HL-60 (cell line): ENCODE measurements around the gene SLC25A2.

Experiments
- GABPA ChIP-seq: IDR thresholded peaks from 2 replicates; pipeline ENCODE4 v1.6.1; 2012; ENCODE audit warnings: low read depth
- POLR2AphosphoS5 ChIP-seq: IDR thresholded peaks from 2 replicates; pipeline ENCODE4 v1.6.1; 2012; ENCODE audit warnings: low read depth
- SPI1 ChIP-seq: IDR thresholded peaks from 2 replicates; pipeline ENCODE4 v1.6.1; 2012; ENCODE audit warnings: low read depth, mild to moderate bottlenecking, borderline replicate concordance
- TF ChIP-seq, protein P1 (sequence below): IDR thresholded peaks from one replicate; pipeline ENCODE4 v1.5.1; 2011; ENCODE audit warnings: low read length, control low read depth, inconsistent platforms; ENCODE audit not compliant: insufficient read depth
- TF ChIP-seq, protein P2 (sequence below): IDR thresholded peaks from 2 replicates; pipeline ENCODE4 v1.6.1; 2012; ENCODE audit warnings: low read depth; ENCODE audit not compliant: insufficient replicate concordance

DNA sequence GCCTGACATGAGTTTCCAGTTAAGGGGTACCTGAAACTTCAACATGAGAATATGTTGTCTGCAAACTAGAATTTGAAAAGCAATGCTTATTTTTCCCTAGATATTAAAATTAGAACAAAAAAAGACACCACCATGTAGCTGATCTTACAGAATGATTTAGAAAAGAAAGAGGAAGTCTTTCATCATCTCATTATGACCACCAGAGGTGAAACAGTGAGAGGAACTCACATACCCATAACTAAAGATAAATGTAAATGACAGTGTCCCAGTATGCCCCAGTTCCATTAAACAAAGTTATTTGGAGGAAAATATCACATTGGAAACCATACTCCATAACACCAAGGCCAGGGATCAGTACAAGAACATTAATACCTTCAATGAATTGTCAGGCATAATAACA, 9.9 kb upstream of the SLC25A2 start:
- TF ChIP-seq, protein P1, sequence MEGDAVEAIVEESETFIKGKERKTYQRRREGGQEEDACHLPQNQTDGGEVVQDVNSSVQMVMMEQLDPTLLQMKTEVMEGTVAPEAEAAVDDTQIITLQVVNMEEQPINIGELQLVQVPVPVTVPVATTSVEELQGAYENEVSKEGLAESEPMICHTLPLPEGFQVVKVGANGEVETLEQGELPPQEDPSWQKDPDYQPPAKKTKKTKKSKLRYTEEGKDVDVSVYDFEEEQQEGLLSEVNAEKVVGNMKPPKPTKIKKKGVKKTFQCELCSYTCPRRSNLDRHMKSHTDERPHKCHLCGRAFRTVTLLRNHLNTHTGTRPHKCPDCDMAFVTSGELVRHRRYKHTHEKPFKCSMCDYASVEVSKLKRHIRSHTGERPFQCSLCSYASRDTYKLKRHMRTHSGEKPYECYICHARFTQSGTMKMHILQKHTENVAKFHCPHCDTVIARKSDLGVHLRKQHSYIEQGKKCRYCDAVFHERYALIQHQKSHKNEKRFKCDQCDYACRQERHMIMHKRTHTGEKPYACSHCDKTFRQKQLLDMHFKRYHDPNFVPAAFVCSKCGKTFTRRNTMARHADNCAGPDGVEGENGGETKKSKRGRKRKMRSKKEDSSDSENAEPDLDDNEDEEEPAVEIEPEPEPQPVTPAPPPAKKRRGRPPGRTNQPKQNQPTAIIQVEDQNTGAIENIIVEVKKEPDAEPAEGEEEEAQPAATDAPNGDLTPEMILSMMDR, result no peak
- TF ChIP-seq POLR2AphosphoS5 (no peak), SPI1 (peak; percentile 85), GABPA (no peak)
- TF ChIP-seq, protein P2, sequence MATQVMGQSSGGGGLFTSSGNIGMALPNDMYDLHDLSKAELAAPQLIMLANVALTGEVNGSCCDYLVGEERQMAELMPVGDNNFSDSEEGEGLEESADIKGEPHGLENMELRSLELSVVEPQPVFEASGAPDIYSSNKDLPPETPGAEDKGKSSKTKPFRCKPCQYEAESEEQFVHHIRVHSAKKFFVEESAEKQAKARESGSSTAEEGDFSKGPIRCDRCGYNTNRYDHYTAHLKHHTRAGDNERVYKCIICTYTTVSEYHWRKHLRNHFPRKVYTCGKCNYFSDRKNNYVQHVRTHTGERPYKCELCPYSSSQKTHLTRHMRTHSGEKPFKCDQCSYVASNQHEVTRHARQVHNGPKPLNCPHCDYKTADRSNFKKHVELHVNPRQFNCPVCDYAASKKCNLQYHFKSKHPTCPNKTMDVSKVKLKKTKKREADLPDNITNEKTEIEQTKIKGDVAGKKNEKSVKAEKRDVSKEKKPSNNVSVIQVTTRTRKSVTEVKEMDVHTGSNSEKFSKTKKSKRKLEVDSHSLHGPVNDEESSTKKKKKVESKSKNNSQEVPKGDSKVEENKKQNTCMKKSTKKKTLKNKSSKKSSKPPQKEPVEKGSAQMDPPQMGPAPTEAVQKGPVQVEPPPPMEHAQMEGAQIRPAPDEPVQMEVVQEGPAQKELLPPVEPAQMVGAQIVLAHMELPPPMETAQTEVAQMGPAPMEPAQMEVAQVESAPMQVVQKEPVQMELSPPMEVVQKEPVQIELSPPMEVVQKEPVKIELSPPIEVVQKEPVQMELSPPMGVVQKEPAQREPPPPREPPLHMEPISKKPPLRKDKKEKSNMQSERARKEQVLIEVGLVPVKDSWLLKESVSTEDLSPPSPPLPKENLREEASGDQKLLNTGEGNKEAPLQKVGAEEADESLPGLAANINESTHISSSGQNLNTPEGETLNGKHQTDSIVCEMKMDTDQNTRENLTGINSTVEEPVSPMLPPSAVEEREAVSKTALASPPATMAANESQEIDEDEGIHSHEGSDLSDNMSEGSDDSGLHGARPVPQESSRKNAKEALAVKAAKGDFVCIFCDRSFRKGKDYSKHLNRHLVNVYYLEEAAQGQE, result no peak
